ENCODE results near the gene ARL8B.
"Not testable (repeated sequence)": the region's sequence is repeated elsewhere in the genome, so short reads cannot be mapped to it uniquely, and the experiment has no call there.

The ARL8B gene

DNA sequence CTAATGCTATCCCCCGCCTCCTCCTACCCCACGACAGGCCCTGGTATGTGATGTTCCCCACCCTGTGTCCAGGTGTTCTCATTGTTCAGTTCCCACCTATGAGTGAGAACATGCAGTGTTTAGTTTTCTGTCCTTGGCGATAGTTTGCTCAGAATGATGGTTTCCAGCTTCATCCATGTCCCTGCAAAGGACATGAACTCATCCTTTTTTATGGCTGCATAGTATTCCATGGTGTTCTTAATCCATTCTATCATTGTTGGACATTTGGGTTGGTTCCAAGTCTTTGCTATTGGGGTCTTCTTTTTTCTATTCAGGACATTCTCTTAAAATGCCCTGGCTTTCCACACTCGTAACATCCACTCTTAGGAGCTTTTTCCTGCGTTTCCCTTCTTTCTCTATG is 25.1 kb downstream of the ARL8B start:
- DNase-seq = not testable (repeated sequence)

DNA sequence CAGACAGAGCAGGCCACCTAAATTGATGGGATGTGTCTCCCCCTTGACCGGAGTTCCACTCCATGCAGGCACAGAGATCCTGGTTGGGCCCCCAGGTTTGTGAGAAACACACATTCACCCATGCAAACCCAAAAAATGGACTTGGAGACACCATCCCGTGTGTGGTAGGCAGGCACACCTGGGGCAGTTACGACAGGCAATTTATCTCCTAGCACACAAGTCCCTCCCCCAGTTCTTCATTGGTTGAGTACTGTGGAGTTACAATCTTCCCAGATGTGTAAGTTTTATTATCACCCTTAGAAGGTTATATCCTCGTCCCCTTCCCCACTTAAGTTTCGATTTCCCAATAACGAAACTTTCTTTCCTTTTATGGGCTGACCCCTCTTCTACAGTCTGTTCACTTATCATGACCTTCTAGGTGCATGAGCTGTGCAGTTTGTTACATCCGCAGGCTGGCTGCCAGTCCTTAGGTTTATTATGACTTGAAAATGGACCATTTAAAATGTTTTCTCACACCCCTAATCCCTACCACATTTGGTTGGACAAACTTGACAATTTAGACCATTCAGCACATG is 27.3 kb downstream of the ARL8B start:
- no peak for DNase-seq

DNA sequence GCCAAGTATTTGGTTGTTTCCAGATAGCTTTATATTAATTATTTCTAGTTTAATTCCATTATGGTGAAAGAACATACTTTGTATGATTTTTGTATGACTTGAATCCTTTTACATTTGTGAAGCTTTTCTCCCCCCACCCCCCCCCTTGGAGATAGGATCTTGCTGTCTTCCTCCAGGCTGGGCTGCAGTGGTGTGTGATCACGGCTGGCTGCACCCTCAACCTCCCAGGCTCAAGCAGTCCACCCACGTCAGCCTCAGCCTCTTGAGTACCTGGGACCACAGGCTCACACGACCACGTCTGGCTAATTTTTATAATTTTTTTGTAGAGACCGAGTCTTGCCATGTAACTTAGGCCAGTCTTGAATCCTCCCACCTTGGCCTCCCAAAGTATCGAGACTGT is 29.5 kb downstream of the ARL8B start:
- no peak for DNase-seq

DNA sequence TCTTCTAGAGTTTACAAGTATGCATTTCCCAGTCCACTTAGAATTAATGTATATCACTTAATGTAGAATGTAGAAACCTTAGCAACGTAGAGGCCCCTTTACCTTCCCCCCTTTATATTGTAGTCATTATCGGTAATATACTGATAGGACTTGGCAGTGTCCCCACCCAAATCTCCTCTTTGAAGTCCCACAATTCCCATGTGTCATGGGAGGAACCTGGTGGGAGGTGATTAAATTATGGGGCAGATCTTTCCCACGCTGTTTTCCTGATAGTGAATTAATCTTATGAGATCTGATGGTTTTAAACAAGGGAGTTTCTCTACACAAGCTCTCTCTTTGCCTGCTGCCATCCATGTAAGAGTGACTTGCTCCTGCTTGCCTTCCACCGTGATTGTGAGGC is 31.0 kb downstream of the ARL8B start:
- DNase-seq = no peak

DNA sequence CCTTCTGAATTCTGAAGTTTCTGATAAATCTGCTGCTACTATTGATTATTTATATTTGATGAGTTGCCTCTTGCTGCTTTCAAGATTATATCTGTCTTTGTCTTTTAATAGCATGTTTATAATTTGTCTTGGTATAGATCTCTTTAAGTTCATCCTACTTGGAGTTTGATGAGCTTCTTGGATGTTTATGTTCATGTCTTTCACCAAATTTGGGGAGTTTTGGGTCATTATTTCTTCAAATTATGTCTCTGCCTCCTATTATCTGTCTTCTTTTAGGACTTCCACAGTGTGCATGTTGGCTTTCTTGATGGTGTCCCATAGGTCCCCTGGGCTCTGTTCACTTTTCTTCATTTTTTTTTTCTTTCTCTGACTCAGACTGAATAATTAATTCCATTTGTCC is 33.1 kb downstream of the ARL8B start:
- DNase-seq = no peak

DNA sequence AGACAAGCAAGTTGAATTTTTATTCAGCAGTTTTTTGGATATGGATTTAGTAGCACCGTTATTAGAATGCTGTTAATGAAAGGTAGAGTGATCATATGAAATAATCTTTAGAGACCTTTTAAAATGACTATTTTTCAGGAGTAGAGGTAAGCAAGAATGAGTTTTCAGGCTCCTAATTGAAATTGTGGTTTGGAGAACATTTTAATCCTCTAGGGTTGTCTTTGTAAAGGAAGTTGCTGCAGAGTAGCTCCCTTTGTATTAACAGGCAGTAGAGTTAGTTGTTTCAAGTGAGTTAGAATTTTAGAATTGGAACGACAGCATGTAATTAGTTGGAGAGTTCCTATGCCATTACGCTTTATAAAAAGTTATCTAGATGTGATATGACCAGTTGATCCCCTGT is 38.2 kb downstream of the ARL8B start:
- DNase-seq = no peak

DNA sequence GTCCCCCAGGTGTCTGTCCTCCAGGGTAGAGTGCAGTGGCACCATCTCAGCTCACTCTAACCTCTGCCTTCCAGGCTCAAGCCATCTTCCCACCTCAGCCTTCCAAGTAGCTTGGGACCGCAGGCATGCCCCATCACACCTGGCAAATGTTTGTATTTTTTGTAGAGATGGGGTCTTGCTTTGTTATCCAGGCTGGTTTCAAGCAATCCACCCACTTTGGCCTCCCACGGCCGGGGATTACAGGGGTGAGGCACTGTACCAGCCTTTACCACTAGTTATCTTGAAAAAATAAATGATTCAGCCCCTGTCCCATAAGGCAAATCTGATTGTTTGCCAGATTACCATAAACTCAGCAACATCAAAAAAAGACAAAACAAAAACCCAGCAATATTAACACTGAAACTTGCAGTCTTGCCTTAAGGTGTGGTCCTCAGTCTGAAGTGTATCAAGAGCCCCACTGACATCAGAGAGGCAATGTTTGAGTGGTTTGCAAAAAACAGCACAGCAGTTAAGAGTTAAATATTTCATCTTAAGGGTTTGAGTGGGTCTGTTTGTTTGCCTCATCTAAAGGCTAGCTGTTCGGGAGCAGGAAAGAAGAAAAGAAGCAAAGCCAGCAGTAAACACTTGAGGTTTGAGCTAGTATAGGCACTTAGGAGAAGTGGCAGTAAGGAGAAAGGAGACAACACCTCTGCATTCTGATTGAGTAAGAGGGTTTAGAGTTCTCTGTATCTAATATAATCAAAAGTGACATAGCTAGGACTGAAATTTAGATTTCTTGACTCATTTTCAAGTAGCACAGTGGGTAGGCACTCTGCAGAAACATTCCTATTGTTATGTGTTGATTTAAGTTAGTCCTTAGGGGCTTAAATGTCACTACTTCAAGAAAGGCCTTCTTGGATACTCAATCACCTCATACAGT is 39.1 kb downstream of the ARL8B start:
- DNase-seq = no peak

DNA sequence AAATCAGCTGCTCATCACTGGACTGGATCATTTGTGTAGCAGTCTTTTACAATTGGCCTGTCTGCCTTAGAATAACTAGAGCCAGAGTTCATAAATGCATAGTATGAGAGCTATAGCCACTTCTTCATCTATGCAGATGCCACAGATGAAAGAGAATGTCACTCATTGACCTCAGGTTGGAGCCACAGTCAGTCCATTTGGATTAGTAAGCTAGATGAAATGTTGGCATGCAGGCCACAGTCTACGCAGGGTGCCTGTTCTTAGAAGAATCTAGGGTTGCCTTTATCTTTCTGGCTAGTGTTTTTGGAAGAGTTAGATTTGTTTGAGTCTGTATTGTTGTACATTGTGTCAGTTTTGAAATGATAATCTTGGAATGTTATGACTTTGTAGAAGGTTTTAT is 40.0 kb downstream of the ARL8B start:
- DNase-seq = no peak

DNA sequence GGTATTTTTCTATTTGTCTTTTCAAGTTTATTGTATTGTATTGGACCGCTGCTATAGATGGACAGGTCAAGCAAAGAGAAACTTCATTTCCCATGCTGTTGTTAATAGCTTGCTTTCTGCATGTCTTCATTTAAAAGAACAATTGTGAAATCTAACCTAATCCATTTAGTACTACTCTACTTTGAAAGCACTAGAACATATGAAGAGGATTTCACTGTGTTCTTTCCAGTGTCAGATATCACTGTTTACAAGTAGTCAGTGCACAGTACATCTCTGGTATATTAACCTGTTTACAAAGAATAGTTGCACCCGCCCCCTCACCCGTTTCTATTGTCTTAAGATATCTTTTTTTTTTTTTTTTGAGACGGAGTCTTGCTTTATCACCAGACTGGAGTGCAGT is 43.6 kb downstream of the ARL8B start:
- DNase-seq = no peak

DNA sequence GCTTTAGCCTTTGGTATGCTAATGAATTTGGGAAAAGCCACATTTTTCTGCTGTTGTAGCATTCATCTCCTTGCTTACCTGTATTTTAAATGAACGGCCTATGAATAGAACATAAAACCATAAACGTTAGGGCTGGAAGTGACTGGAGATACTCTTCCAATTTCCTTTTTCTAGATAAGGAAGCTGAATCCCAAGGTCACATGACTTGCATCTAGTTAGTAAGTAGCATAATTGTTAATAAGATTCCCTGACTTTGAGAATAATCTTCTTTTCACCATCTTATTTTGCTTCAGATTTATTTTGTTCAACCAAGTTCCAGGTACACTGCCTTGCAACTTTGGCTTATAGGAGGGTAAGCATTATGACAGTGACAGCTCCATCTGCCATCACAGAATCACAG is 44.8 kb downstream of the ARL8B start:
- DNase-seq = no peak

DNA sequence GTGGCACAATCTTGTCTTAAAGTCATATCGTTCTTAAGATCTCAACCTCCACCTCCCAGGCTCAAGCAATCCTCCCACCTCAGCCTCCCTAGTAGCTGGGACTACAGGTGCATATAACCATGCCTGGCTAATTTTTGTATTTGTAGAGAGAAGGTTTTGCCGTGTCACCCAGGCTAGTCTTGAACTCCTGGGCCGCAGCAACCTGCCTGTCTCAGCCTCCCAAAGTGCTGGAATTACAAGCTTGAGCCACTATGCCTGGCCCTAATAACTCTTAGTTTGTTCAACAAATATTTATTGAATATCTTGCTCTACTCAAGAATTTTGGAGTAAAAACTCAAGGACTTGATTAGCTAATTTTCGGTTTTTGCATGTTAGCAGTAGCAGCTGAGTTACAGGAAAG is 46.0 kb downstream of the ARL8B start:
- no peak for DNase-seq

DNA sequence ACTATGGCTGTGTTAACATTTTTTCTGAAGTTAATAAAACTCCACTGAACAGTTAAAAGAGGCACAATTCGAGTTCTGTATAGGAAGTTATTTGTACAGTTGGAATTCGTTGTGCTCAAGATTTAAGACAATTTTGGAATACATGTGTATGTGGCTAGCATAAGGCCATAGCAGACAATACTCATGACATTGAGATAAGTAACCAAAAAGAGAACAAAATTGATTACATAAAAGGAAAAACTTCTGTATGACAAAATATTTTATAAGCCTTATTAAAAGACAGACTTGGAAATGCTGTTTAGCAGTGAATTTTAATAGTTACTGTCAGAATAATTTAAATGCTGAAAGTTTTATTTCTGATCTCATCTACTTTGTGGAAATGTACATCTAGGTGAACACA is 47.7 kb downstream of the ARL8B start:
- no peak for DNase-seq

DNA sequence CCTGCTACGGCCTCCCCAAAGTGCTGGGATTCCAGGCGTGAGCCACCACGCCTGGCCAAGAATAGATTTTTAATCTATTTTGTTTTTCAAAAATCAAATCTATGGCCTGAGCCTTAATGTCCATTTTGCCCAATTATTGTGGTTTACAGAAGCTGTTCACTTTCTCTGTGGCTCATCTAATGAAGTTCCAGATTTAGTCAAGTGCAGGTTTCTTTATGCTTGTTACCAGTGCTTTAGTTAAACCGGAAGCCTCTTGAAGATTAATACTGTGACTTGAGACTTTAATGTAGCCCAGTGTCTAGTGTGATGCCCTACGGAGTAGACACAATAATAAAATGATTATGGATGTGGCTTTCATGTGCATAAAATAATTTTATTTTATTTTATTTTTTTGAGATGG is 48.9 kb downstream of the ARL8B start:
- DNase-seq = no peak

DNA sequence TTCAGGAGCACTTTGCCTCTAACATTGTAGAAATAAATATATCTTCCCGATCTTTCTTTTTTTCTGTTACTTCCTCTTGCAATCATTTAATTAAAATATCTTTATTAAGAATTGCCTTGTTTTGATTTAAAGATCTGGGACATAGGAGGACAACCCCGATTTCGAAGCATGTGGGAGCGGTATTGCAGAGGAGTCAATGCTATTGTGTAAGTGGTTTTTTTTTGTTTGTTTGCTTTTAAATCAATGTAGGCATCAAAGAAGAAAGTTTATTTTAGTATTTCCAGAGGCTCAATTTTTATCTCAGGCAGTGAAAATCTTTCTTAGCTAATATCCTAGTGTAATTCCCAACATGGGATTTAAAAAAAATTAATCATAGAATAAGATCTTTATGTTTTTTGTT is 49.9 kb downstream of the ARL8B start:
- no peak for DNase-seq

DNA sequence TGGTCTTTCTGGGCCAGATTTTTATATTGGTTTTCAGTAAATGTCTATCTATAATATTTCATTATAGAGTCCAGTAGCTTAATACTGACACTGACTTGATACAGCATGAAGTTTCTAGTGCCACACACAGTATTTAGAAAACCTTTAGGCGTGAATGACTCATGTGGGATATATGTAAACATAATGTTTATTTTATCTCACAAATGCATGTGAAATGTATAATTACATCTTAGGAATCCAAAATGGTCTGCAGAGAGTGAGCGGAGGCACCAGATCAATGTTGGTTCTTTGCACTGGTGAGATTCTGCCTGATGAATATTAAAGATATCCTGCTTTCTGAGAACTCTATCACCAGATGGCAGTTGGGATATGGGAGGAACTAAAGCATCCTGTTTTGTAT is 56.9 kb downstream of the ARL8B start:
- not testable (repeated sequence) for DNase-seq

DNA sequence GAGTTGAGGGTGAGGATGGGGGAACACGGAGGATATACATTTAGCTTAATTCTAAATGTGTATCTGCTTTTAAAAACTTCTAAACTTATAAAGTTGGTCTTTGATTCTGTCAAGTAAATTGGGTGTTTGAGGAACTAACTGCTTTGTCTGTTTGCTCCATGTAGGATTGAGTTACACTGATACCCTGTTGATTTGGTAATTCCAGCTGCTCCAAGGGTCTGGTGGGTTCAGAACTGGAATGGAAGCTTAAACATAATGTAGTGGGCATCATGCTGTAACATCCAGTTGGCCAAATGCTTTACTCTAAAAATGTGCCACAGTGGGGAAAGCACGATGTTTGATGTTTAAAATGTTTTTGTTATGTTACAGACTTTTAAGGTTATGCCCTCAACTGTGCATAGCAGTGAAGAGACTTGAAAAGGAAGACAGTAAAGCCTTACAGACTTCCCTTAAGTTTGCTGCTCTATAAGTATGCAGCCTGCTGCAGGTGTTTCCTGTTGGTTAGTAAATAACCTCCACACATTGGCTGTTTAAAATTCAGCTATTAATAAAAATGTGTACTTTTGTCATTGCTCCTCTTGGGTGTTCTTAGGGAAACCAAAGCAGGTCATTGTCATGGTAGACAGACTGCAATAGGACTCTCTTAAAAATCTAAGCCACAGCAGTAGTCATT is 59.5 kb downstream of the ARL8B start:
- peak; percentile 78 for DNase-seq

DNA sequence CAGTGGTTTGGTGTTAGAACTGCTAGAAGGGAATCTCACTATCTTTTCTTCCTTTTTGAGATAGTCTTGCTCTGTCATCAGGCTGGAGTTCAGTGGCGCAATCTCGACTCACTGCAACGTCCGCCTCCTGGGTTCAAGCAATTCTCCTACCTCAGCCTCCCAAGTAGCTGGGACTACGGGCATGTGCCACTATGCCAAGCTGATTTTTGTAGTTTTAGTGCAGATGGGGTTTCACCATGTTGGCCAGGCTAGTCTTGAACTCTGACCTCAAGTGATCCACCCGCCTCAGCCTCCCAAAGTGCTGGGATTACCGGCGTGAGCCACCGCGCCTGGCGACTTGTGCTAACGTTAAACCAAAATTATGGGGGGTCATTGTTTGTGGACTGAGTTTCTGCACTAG is 61.6 kb downstream of the ARL8B start:
- DNase-seq = not testable (repeated sequence)

DNA sequence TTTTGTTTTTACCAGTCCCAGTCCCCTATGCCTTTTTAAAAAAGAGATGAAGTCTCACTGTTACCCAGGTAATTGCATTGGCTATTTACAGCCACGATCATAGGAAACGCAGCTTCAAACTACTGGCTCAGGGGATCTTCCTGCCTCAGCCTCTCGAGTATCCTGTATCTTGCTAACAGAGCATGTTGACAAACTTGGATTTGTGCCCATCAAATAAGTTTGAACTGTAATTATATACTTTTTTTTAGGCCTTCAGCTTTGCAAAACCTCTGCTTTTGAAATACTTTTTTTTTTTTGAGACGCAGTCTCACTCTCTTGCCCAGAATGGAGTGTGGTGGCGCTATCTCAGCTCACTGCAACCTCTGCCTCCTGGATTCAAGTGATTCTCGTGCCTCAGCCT is 62.4 kb downstream of the ARL8B start:
- no peak for DNase-seq

DNA sequence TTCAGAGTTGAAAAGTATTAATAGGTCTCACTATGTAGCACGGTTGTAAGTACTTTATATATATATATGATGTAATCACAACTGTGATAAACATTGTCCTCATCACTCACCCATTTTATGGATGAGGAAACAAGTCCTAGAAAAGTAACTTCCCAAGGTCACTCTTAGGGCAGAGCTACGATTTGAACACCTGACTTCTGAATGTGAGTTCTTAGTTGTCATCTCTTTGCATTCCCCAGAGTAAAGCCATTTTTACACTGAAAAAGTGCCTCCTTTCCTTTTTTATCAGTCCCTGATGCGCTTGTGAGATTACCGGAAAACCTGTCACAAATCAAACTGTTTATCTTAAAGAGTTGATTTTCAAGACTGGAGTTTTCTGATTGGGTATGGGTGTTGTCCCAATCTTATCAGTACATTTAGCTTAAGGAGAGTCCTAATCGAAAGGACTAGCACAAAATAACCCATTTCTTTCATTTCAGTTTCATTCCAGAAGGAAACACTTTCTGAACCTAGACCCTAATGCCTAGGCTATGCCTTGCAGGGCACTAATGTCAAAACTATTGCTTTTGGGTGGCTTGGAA is 63.1 kb downstream of the ARL8B start:
- no peak for DNase-seq

DNA sequence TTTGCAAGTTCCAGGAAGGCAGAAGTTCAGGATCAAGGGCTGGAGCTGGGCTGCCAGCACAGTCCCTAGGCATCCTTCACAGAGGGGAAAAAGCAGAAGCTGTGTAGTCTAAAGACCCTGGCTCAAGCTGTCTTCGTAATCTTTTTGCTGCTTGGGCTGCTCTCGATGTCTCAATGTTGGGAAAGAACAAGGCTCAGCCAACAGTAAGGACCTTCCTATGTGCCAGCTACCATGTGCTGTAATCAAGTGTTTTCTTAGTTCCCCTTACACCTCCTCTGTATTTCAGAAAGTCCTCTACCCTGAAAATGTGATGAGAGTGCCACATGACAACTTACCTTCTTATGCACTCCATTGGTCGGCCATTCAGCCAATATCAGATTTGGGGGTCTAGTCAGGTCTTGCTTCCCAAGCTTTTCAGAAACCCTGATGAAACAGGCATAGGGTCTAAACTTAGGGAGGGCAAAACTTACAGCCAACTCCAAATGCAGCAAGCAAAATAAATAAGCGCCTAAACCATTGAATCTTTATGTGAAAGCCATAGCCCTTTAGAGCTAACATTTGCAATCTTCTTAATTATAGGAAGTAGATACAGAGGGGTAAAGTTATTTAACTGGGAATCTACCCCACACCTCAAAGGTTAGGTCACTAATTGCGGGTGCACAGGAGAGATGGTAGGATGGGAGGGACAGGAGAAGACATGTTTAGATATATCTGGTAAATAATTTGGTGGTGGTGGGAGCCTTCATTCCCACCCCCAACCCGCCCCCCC is 64.2 kb downstream of the ARL8B start:
- peak; percentile 44 for DNase-seq

DNA sequence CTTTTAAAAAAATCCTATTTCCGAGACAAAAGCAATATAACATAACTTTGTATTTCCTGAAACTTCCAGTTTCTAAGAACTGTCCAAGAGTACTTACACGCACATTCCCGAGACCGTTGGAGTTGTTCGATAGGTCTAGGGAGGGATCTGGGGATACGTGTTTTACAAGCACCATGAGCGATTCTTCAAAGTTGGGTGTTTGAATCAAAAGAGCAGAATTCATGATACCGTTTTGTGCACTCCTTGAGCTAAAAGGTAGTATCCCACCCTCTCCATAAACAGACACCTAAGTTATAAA is 64.7 kb downstream of the ARL8B start:
- no peak for DNase-seq

DNA sequence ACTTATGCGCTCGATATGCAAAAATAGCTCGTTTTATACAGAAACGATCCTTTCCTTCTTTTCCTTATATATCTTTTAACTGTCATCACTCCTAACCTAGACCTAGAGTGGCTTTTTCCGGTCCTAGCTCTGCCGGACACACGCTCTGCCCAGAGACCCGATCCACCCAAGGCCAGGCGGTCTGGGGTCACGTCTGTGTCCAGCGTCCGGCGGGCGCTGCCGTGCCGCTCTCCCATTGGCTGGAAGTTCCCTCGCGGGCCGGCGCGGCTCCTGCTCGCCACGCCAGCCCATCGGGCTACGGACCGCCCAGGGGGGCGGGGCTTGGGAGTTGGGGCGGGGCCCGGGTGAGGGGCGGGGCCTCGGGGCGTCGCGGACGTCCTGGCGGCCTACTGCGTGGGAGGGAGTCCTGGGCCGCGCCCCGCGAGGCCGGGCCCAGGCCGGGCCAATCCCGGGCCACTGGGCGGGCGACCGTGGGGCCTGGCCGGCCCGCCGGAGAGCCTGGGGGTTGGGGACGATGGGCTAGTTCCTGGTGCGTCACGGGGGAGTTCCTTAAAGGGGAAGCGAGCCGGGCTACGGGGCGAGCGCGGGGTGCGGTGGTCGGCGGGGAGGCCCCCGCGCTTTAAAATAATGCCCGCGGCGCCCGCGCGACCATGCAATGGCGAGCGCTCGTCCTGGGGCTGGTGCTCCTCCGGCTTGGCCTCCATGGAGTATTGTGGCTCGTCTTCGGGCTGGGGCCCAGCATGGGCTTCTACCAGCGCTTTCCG is 65.2 kb downstream of the ARL8B start, which contains the start of gene EDEM1:
EDEM1 (plus strand) TSS at position 552 of the 764 bp plus-strand sequence; CDS start at position 651, 99 bp downstream.
- DNase-seq = peak; percentile 95

Data from RPMI8226 (cell line).